HFFc6 (cell line): ENCODE data around the gene LRP1B. TPM values are rescaled to one million over a fixed set of nuclear protein-coding genes. Genes with fewer than 3 reads are reported as not detected.

ENCODE experiments used
- DNase-seq: peaks from one replicate; pipeline ENCODE4 v3.0.0-alpha.2; 2018
- H3K27ac Mint-ChIP-seq: 2 replicates; pipeline ENCODE4 v1.8.0; 2020; ENCODE audit warnings: mild to moderate bottlenecking, mixed read lengths
- H3K27me3 Mint-ChIP-seq: 2 replicates; pipeline ENCODE4 v1.8.0; 2021; ENCODE audit warnings: mild to moderate bottlenecking, moderate library complexity, mixed read lengths; ENCODE audit not compliant: insufficient read depth
- H3K36me3 Mint-ChIP-seq: 2 replicates; pipeline ENCODE4 v1.8.0; 2021; ENCODE audit warnings: low read depth, mixed read lengths
- H3K4me1 Mint-ChIP-seq: 2 replicates; pipeline ENCODE4 v1.8.0; 2020; ENCODE audit warnings: low read depth, mixed read lengths
- H3K4me3 Mint-ChIP-seq: 2 replicates; pipeline ENCODE4 v1.8.0; 2020; ENCODE audit warnings: mild to moderate bottlenecking, moderate library complexity, mixed read lengths
- H3K9me3 Mint-ChIP-seq: 2 replicates; pipeline ENCODE4 v1.8.0; 2020; ENCODE audit warnings: mild to moderate bottlenecking, mixed read lengths
- CTCF ChIP-seq: fragments of 200-600 bp; sonication (generic); IDR thresholded peaks from 2 replicates; pipeline ENCODE4 v1.5.0; 2021; ENCODE audit warnings: antibody characterized with exemption, mild to moderate bottlenecking
- total RNA-seq, 6 experiments: library from RNA; stranded (reverse); fragmentation: NEBNext Ultra II Directional; extraction: Animal tissue kit (Norgen Biotek cat#: 25700); gene quantifications; 2 replicates in 1 of 6; 3 replicates in 5 of 6; pipeline ENCODE4 v1.2.3, GENCODE V29; 2021

LRP1B gene
- total RNA-seq, 6 experiments from 2014 or later: not detected

DNA sequence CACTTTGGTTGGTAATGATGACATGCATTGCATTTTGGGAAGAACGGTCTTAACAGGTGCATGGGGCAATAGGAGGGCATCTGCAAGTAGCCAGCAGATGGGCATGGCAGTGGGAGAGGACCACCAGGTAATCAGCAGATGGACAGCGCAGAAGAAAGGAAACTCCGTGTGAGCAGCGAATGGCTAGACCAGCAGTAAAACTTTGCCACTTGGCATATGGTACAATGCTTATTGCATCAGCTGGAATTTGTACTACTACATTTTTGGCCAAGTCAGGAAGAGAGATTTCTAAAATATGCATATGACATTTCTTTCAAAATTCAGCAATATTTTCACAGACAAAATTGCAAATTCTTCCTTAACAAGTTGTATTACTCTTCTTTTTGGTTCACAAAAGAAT lies 768.5 kb downstream of the LRP1B start:
- Mint-ChIP-seq H3K36me3 (no peaks in the 10 kb centered on the region), H3K9me3 (peaks cover 15% of the 10 kb centered on the region; the same call in 1 of the 2 replicates), H3K4me3 (no peak overlapping the region), H3K27me3 (no peaks in the 10 kb centered on the region), H3K4me1 (no peaks in the 10 kb centered on the region), H3K27ac (no peak overlapping the region)
- no peak for TF ChIP-seq CTCF
- no peak for DNase-seq

GRCh38 chr2:141348481-141348880 lies 782.3 kb downstream of the LRP1B start:
- H3K36me3 Mint-ChIP-seq: no peaks in the 10 kb centered on the region; the same call in 1 of the 2 replicates
- TF ChIP-seq CTCF: no peak
- peaks cover 20% of the 10 kb centered on the region for H3K9me3 Mint-ChIP-seq
- no peak for DNase-seq
- no peaks in the 10 kb centered on the region for H3K4me1 Mint-ChIP-seq
- no peaks in the 10 kb centered on the region for H3K27me3 Mint-ChIP-seq
- H3K4me3 Mint-ChIP-seq: no peak overlapping the region
- H3K27ac Mint-ChIP-seq: no peak overlapping the region

DNA sequence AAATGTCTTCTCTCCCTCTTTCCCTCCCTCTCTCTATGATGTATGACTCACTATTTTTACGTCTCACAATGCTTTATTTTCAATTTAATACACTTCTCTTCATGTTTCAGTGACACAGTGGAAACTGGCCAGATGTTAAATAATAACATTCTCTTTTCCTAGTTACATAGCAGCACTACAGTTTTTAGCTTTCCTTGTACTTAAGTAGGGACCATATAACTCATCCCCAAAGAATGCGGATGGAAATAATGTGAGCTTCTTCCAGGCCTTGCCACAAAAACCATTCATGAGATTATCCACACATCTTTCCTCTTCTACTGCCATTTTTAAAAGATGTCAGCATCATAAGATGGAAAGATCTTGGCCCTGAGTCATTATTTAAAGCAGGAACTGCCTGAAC lies 789.4 kb downstream of the LRP1B start:
- peak; percentile 78 for DNase-seq
- Mint-ChIP-seq H3K9me3 (peaks cover 24% of the 10 kb centered on the region), H3K27ac (peak overlapping the region; percentile 47; the same call in 1 of the 2 replicates), H3K4me3 (no peak overlapping the region), H3K4me1 (peaks cover 9% of the 10 kb centered on the region; the same call in 1 of the 2 replicates), H3K27me3 (no peaks in the 10 kb centered on the region), H3K36me3 (peaks cover 5% of the 10 kb centered on the region; the same call in 1 of the 2 replicates)
- TF ChIP-seq CTCF: no peak

GRCh38 chr2:141331127-141331526 lies 799.7 kb downstream of the LRP1B start:
- Mint-ChIP-seq H3K4me3 (no peak overlapping the region), H3K4me1 (no peaks in the 10 kb centered on the region), H3K27me3 (no peaks in the 10 kb centered on the region), H3K36me3 (no peaks in the 10 kb centered on the region), H3K9me3 (peaks cover 6% of the 10 kb centered on the region; the same call in 1 of the 2 replicates), H3K27ac (no peak overlapping the region; the same call in 1 of the 2 replicates)
- peak; percentile 54 for DNase-seq
- no peak for TF ChIP-seq CTCF

- no peak for DNase-seq
- Mint-ChIP-seq H3K36me3 (no peaks in the 10 kb centered on the region), H3K27ac (no peak overlapping the region), H3K4me3 (no peak overlapping the region), H3K9me3 (peaks cover 6% of the 10 kb centered on the region; the same call in 1 of the 2 replicates), H3K27me3 (no peaks in the 10 kb centered on the region), H3K4me1 (no peaks in the 10 kb centered on the region)
- no peak for TF ChIP-seq CTCF
These were observed 800.9 kb downstream of the LRP1B start for GRCh38 chr2:141329964-141330363.

DNA sequence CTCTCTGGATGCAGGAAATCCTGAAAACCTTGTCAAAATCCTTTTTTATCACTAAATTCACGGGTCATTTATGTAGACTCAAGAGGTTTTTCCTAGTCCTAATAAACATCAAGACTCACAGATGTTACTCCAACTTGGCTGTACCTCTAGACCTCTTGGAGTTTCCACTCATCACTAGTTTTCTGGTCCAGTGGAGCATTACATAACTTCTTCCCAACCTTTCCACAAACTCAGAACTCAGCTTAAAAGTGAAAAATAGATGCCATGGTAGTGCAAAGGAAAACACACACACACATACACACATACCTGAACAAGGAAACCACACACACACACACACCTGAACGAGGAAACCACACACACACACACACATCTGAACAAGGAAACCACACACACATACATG lies 807.2 kb downstream of the LRP1B start:
- DNase-seq: no peak
- H3K27ac Mint-ChIP-seq: no peak overlapping the region
- no peaks in the 10 kb centered on the region for H3K36me3 Mint-ChIP-seq

More for the DNA sequence above, 807.2 kb downstream of the LRP1B start:
- Mint-ChIP-seq H3K4me1 (no peaks in the 10 kb centered on the region), H3K9me3 (peaks cover 15% of the 10 kb centered on the region), H3K27me3 (no peaks in the 10 kb centered on the region), H3K4me3 (no peak overlapping the region)
- no peak for TF ChIP-seq CTCF
